Measurements from ENCODE around the gene CLEC10A. TPM values are rescaled to one million over a fixed set of nuclear protein-coding genes. Genes with fewer than 3 reads are reported as not detected.
A peak's percentile ranks its signal among the peaks of the same experiment; 100 is the strongest.
"Not testable (repeated sequence)": the region's sequence is repeated elsewhere in the genome, so short reads cannot be mapped to it uniquely, and the experiment has no call there.

The CLEC10A gene
- total RNA-seq, 6 donors from 2014 or later = 0.76 to 16.8 (median 5.1) TPM

DNA sequence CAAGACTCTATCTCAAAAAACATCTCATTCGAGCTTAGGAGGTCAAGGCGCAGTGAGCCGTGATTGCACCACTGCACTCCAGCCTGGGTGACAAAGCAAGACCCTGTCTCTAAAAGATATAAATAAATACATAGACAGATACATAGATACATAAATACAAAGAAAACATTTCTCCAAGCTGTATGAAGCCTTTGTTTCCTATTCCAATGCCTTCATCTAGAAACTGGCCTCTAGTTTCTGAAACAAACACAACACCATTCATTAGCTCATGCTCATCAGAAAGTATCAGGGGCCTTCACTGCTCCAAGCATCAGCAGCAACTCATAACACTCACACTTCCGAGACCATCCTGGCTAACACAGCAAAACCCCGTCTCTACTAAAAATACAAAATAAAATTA is 44.9 kb upstream of the CLEC10A start:
- DNase-seq (no peak), ATAC-seq (ENCODE audit: low FRiP score in 2 of 2) (no peak)
- Histone ChIP-seq H3K4me1 (no peaks in the 10 kb centered on the region), H3K4me3 (no peak overlapping the region), H3K27me3 (no peaks in the 10 kb centered on the region), H3K27ac (no peak overlapping the region), H3K36me3 (no peaks in the 10 kb centered on the region), H3K9me3 (no peaks in the 10 kb centered on the region)
- no peak for TF ChIP-seq EP300 (IDR thresholded peaks at IDR 0.05)
- TF ChIP-seq, protein P1, sequence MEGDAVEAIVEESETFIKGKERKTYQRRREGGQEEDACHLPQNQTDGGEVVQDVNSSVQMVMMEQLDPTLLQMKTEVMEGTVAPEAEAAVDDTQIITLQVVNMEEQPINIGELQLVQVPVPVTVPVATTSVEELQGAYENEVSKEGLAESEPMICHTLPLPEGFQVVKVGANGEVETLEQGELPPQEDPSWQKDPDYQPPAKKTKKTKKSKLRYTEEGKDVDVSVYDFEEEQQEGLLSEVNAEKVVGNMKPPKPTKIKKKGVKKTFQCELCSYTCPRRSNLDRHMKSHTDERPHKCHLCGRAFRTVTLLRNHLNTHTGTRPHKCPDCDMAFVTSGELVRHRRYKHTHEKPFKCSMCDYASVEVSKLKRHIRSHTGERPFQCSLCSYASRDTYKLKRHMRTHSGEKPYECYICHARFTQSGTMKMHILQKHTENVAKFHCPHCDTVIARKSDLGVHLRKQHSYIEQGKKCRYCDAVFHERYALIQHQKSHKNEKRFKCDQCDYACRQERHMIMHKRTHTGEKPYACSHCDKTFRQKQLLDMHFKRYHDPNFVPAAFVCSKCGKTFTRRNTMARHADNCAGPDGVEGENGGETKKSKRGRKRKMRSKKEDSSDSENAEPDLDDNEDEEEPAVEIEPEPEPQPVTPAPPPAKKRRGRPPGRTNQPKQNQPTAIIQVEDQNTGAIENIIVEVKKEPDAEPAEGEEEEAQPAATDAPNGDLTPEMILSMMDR (IDR thresholded peaks at IDR 0.05) = no peak
- TF ChIP-seq POLR2AphosphoS5 (IDR thresholded peaks at IDR 0.05) = no peak
- TF ChIP-seq POLR2A (IDR thresholded peaks at IDR 0.05) = no peak
- WGBS, 2 donors = 86 to 93% methylated on average over 5 of the region's 5 CpGs

DNA sequence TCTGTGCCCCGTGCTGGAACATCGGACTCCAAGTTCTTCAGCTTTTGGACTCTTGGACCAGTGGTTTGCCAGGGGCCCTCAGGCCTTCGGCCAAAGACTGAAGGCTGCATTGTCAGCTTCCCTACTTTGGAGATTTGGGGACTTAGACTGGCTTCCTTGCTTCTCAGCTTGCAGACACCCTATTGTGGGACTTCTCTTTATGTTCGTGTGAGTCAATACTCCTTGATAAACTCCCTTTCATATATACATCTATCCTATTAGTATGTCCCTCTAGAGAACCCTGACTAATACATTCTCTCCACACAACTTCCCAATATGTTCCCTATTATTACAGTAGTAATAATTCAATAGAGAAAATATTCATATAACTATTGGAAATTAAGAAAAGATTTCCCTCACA is 43.8 kb upstream of the CLEC10A start:
- H3K36me3 ChIP-seq = no peaks in the 10 kb centered on the region
- ATAC-seq (ENCODE audit: low FRiP score in 2 of 2) (no peak), DNase-seq (no peak)
- no peak for TF ChIP-seq EP300 (IDR thresholded peaks at IDR 0.05)
- TF ChIP-seq, protein P1 (IDR thresholded peaks at IDR 0.05) = no peak
- 78 to 90% methylated on average over 4 of the region's 4 CpGs for WGBS, 2 donors
- no peaks in the 10 kb centered on the region for H3K9me3 ChIP-seq
- no peak overlapping the region for H3K4me3 ChIP-seq
- no peaks in the 10 kb centered on the region for H3K4me1 ChIP-seq
- H3K27ac ChIP-seq = no peak overlapping the region
- no peaks in the 10 kb centered on the region for H3K27me3 ChIP-seq

DNA sequence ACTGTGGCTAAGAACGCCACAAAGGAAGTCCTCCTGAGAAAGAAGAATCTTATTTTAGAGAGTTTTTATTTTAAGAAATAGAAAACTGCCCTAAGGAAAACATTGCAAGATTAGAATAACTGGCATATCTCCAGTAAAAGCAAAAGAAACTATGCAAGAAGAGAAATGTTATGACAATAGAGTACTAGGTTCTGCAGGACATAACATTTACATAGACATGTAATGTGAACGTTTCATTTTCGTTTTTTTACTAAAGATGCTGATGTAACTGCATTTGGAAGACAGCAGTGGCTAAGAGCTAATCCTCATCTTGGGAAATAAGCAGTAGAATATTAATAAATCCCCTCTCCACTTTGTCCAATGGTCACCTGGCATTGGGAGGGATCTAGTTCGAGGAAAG is 42.3 kb upstream of the CLEC10A start:
- Histone ChIP-seq H3K4me3 (no peak overlapping the region), H3K27ac (no peak overlapping the region), H3K9me3 (peaks cover 0 to 3% (median 0%) of the 10 kb centered on the region in 4 donors), H3K36me3 (no peaks in the 10 kb centered on the region), H3K27me3 (no peaks in the 10 kb centered on the region), H3K4me1 (no peaks in the 10 kb centered on the region)
- TF ChIP-seq POLR2AphosphoS5 (IDR thresholded peaks at IDR 0.05) (no peak), EP300 (IDR thresholded peaks at IDR 0.05) (no peak), POLR2A (IDR thresholded peaks at IDR 0.05) (no peak)
- TF ChIP-seq, protein P1 (IDR thresholded peaks at IDR 0.05) = no peak
- DNase-seq (no peak), ATAC-seq (ENCODE audit: low FRiP score in 2 of 2) (no peak)
- WGBS, 2 donors = 32 to 42% methylated on average over 4 of the region's 4 CpGs

DNA sequence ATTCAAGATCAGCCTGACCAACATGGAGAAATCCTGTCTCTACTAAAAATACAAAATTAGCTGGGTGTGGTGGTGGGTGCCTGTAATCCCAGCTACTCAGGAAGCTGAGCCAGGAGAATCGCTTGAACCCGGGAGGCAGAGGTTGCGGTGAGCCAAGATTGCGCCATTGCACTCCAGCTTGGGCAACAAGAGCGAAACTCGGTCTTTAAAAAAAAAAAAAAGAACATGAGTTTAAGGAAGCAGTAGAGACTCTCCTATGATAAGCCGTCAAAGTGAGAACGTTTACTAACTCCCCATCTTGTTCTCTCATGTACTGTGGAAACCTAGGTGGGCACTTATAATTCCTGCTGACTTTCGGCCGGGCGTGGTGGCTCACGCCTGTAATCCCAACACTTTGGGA is 40.6 kb upstream of the CLEC10A start:
- TF ChIP-seq POLR2AphosphoS5 (IDR thresholded peaks at IDR 0.05) = peak in 1 of 2 donors; percentile 24
- WGBS, 2 donors = 50 to 60% methylated on average over 12 of the region's 12 CpGs
- H3K36me3 ChIP-seq, H3K27me3 ChIP-seq, H3K4me1 ChIP-seq, H3K4me3 ChIP-seq, DNase-seq, H3K9me3 ChIP-seq: not testable (repeated sequence)
- peak overlapping the region; percentile 44 to 67 (median 53) for H3K27ac ChIP-seq
- peak in 1 of 2 donors; percentile 75 for ATAC-seq (ENCODE audit: low FRiP score in 2 of 2)

DNA sequence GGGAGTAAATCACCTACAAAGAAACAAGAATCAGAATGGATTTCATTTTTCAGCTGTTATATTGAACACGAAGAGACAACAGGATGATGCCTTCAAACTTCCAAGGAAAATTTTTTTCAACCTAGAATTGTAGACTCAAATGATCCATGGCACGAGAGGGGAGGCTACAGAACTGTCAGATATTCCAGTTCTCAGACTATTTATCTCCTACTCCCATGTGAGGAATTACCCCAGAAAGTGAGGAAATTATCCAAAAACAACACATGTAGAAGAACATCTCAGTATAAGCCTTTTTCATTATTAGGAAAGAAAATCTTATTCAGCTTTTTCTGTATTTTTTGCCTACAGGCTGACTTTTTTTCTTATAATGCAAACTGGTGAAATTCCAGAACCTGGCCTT is 40.1 kb upstream of the CLEC10A start:
- 62 to 72% methylated on average over 2 of the region's 2 CpGs for WGBS, 2 donors
- Histone ChIP-seq H3K27ac (peak overlapping the region in 1 of 4 donors; percentile 5), H3K4me3 (no peak overlapping the region), H3K9me3 (peaks cover 0 to 5% (median 0%) of the 10 kb centered on the region in 4 donors), H3K36me3 (no peaks in the 10 kb centered on the region), H3K27me3 (no peaks in the 10 kb centered on the region), H3K4me1 (no peaks in the 10 kb centered on the region)
- ATAC-seq (ENCODE audit: low FRiP score in 2 of 2) (peak in 1 of 2 donors; percentile 28), DNase-seq (no peak)
- TF ChIP-seq EP300 (IDR thresholded peaks at IDR 0.05) = no peak
- no peak for TF ChIP-seq POLR2A (IDR thresholded peaks at IDR 0.05)
- TF ChIP-seq, protein P1 (IDR thresholded peaks at IDR 0.05) = no peak
- no peak for TF ChIP-seq POLR2AphosphoS5 (IDR thresholded peaks at IDR 0.05)
